Upper lobe of right lung (tissue), 1 donor: Measurements from ENCODE around the gene COL1A1. TPM values are rescaled to one million over a fixed set of nuclear protein-coding genes. Genes with fewer than 3 reads are reported as not detected.

Experiments
- ATAC-seq: fragments of 200-7000 bp; cut with Tn5 transposase; one replicate; pipeline ENCODE4 v1.9.1; 2020; ENCODE audit warnings: mild to moderate bottlenecking, moderate library complexity
- DNase-seq: peaks from one replicate; pipeline ENCODE4 v3.0.0-alpha.2; 2020
- H3K27ac ChIP-seq: fragments of 200-600 bp; one replicate; pipeline ENCODE4 v1.8.0; 2022
- H3K27me3 ChIP-seq: fragments of 200-600 bp; one replicate; pipeline ENCODE4 v1.8.0; 2022; ENCODE audit warnings: mild to moderate bottlenecking
- H3K36me3 ChIP-seq: fragments of 200-600 bp; one replicate; pipeline ENCODE4 v1.8.0; 2022
- H3K4me1 ChIP-seq: fragments of 200-600 bp; one replicate; pipeline ENCODE4 v1.8.0; 2022
- H3K4me3 ChIP-seq: fragments of 200-600 bp; one replicate; pipeline ENCODE4 v1.8.0; 2022; ENCODE audit warnings: mild to moderate bottlenecking
- H3K9me3 ChIP-seq: fragments of 200-600 bp; one replicate; pipeline ENCODE4 v1.8.0; 2022
- intact Hi-C: fragments of 100-400 bp; cut with DNase I; formaldehyde crosslinking; loops from one replicate; pipeline ENCODE4 v1.11.0; 2022
- total RNA-seq: library from RNA; stranded (reverse); fragmentation: NEBNext Ultra II Directional; extraction: Animal tissue kit (Norgen Biotek cat#: 25700); gene quantifications from one replicate; pipeline ENCODE4 v1.2.1, GENCODE V29; 2021
- TF ChIP-seq, protein P1 (sequence below): fragments of 200-600 bp; IDR thresholded peaks from one replicate; pipeline ENCODE4 v1.8.0; 2022; ENCODE audit warnings: antibody characterized with exemption
- donor health status: DM: no; HTN: yes; CAD: no; lungs with severe emphysema.

The COL1A1 gene
- total RNA-seq, 1 donor from 2014 or later, result 154 TPM

DNA sequence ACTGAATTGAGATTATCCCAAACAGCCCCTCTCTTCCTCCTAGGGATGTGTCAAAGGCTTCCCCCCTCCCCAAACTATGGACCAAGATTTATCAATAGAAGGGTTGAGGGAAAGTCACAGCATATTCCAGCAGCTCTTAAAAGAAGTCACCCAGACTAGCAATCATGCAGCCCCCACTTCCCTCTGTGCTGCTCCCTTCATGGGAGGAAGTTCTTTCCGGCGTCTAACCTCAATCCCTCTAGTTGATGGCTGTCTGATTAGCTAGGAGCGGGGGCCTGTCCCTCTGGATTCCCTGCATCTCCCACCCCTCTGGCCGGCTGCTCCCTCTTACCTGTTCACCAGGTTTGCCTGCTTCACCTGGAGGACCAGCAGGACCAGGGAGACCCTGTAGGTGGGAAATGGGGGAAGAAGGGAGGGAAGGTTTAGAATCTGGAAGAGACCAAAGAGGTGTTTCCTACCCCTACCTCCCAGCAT lies 9.2 kb downstream of the COL1A1 start:
- H3K27ac ChIP-seq, result no peak overlapping the region

DNA sequence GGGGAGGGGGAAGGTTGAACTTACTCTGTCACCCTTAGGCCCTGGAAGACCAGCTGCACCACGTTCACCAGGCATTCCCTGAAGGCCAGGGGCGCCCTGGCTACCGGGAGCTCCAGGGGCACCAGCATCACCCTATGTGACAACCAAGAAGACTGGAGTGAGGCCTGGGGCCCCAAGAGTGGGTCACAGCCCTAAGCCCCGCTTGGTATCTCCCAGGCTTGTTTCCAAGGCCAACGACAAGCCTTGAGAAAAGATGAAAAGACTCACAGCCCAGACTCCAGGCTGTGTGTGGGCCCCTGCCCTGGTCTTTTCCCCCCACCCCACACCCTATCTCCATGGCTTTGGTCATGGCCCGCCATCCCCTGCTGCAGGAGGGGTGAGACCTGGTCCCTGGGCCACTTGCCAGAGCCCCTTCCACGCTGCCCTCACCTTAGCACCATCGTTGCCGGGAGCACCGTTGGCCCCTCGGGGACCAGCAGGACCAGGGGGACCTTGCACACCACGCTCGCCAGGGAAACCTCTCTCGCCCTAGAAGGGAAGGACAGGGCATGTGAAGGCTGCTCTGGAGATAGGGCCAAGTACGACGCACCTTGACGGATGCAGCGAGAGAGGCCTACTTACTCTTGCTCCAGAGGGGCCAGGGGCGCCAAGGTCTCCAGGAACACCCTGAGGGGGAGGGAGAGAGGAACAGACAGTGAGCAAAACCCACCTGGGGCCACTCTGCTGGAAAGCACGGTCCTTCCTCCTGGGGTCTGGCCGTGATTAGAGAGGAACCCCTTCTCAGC lies 9.9 kb downstream of the COL1A1 start:
- Histone ChIP-seq H3K9me3 (no peaks in the 10 kb centered on the region), H3K4me3 (no peak overlapping the region), H3K27me3 (no peaks in the 10 kb centered on the region), H3K36me3 (peaks cover 76% of the 10 kb centered on the region), H3K4me1 (no peaks in the 10 kb centered on the region), H3K27ac (no peak overlapping the region)
- TF ChIP-seq, protein P1, sequence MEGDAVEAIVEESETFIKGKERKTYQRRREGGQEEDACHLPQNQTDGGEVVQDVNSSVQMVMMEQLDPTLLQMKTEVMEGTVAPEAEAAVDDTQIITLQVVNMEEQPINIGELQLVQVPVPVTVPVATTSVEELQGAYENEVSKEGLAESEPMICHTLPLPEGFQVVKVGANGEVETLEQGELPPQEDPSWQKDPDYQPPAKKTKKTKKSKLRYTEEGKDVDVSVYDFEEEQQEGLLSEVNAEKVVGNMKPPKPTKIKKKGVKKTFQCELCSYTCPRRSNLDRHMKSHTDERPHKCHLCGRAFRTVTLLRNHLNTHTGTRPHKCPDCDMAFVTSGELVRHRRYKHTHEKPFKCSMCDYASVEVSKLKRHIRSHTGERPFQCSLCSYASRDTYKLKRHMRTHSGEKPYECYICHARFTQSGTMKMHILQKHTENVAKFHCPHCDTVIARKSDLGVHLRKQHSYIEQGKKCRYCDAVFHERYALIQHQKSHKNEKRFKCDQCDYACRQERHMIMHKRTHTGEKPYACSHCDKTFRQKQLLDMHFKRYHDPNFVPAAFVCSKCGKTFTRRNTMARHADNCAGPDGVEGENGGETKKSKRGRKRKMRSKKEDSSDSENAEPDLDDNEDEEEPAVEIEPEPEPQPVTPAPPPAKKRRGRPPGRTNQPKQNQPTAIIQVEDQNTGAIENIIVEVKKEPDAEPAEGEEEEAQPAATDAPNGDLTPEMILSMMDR, result no peak
- ATAC-seq (no peak), DNase-seq (no peak)
- intact Hi-C loops, result no loop called here

More for the DNA sequence above, 9.2 kb downstream of the COL1A1 start:
- ATAC-seq, result no peak
- no peaks in the 10 kb centered on the region for H3K27me3 ChIP-seq
- intact Hi-C loops, result no loop called here
- H3K4me1 ChIP-seq, result no peaks in the 10 kb centered on the region
- TF ChIP-seq, protein P1, result no peak
- no peaks in the 10 kb centered on the region for H3K9me3 ChIP-seq
- peaks cover 81% of the 10 kb centered on the region for H3K36me3 ChIP-seq
- H3K4me3 ChIP-seq, result no peak overlapping the region
- DNase-seq, result no peak

DNA sequence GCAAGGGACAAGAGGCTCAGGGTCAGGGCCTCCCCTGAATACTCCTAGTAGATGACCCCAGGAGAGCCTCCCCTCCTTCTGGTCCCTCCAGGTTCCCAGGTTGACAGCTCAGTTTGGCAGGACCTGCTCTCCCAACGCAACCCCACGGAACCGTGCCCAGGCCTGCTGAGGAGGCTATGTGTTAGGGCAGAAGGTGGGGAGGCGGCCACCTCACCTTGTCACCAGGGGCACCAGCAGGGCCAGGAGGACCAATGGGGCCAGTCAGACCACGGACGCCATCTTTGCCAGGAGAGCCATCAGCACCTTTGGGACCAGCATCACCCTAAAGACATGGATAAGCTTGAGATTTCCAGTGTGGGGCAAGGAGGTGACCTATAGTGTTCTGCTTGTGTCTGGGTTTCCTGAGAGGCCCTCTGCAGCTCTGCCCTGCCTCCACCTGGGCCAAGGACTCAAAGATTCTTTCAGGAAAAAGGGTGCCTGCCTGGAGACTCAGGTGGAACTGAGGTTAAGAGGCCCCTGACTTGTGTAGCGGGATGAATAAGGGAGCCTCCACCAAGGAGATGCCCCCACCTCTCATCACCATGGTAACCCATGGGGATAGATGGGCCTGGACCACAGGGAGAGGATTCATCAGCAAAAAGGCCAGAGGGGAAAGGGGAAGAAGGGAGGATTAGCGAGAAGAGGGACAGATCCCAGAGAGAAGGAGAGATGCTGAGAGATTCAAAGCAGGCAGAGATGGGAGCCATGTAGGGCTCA lies 10.7 kb downstream of the COL1A1 start:
- no peak for ATAC-seq
- H3K4me3 ChIP-seq, result no peak overlapping the region
- intact Hi-C loops, result no loop called here
- TF ChIP-seq, protein P1, result no peak
- H3K36me3 ChIP-seq, result peaks cover 74% of the 10 kb centered on the region
- DNase-seq, result no peak
- H3K27me3 ChIP-seq, result no peaks in the 10 kb centered on the region
- no peak overlapping the region for H3K27ac ChIP-seq
- no peaks in the 10 kb centered on the region for H3K4me1 ChIP-seq
- H3K9me3 ChIP-seq, result no peaks in the 10 kb centered on the region

DNA sequence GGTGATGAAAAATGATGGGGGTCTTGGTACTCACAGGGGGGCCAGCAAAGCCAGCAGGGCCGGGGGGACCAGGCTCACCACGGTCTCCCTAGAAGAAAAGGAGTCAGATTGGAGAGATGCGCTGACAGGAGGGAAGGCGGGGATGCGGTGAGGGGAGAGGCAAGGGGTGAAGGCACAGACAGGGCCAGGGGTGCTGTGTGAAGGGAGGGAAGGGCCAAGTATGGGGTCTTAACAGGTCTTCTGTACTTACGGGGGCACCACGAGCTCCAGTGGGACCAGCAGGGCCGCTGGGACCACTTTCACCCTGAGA lies 11.2 kb downstream of the COL1A1 start:
- Histone ChIP-seq H3K9me3 (no peaks in the 10 kb centered on the region), H3K4me3 (no peak overlapping the region), H3K27me3 (no peaks in the 10 kb centered on the region), H3K4me1 (no peaks in the 10 kb centered on the region), H3K36me3 (peaks cover 73% of the 10 kb centered on the region), H3K27ac (no peak overlapping the region)
- DNase-seq (no peak), ATAC-seq (no peak)
- TF ChIP-seq, protein P1, result no peak
- intact Hi-C loops, result no loop called here

DNA sequence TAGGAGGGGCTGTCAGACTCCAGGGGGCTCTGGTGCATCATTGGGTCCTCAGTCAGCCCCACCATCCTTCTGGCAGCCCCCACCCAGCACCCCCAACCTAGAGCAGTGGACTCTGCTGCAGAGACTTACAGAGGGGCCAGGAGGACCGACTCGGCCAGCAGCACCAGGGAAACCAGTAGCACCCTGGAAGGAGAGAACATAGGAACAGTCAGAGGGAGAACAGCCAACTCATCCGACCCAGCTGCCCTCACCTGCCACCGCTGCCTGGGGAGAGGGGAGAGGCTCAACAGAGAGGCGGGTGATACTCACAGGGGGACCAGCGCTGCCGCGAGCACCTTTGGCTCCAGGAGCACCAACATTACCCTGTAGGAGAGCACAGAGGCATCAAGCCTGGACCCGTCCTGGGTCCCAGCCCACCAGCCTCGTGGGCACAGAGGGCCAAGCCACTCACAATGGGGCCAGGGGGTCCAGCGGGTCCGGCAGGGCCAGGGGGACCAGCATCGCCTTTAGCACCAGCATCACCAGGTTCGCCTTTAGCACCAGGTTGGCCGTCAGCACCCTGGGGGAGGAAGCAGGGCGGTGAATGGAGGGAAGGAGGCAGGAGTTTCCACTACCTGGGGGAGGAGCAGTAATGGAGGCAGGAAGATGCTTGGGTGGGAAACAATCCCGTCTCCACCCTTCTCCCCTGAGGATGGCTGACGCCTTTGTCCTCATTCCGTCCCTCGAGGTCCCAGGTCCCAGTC lies 11.7 kb downstream of the COL1A1 start:
- H3K27ac ChIP-seq, result no peak overlapping the region

More for the DNA sequence above, 11.7 kb downstream of the COL1A1 start:
- Histone ChIP-seq H3K27me3 (no peaks in the 10 kb centered on the region), H3K9me3 (no peaks in the 10 kb centered on the region), H3K4me1 (peaks cover 2% of the 10 kb centered on the region), H3K4me3 (no peak overlapping the region), H3K36me3 (peaks cover 68% of the 10 kb centered on the region)
- TF ChIP-seq, protein P1, result no peak
- intact Hi-C loops, result no loop called here
- ATAC-seq (no peak), DNase-seq (no peak)
